GM10248 (cell line): ENCODE results near the gene MKRN1.
"Not testable (repeated sequence)": the region's sequence is repeated elsewhere in the genome, so short reads cannot be mapped to it uniquely, and the experiment has no call there.

ENCODE experiments used
- CTCF ChIA-PET: fragments of 300-600 bp; sonication (Branson Sonifier 250); formaldehyde crosslinking; extraction: SDS; loops from one replicate; lab custom pipeline; 2021; ENCODE audit warnings: antibody characterized with exemption; lab: Yijun Ruan, JAX
- POLR2A ChIA-PET: fragments of 350-650 bp; sonication (Branson Sonifier 250); formaldehyde crosslinking; extraction: SDS; loops from one replicate; lab custom pipeline; 2020; ENCODE audit warnings: antibody characterized with exemption; lab: Yijun Ruan, JAX
- DNase-seq: peaks from one replicate; pipeline ENCODE4 v3.0.0; 2012; ENCODE audit errors: extremely low spot score
- CTCF ChIP-seq: IDR thresholded peaks from 2 replicates; pipeline ENCODE4 v1.5.1; 2012; ENCODE audit warnings: mild to moderate bottlenecking, low read depth; ENCODE audit errors: extremely low read depth, missing control alignments, control extremely low read depth

Gene MKRN1

GRCh38 chr7:140416560-140416959, 62.7 kb downstream of the MKRN1 start:
- ChIA-PET POLR2A (no interaction called here), CTCF (interaction anchor here (0.8 to 2.0 kb wide), 2 partner anchors 9 to 14 kb away, joined by 3 to 4 read pairs; no protein-coding TSS in a partner anchor)
- no peak for TF ChIP-seq CTCF
- no peak for DNase-seq

GRCh38 chr7:140415816-140416215, 63.5 kb downstream of the MKRN1 start:
- CTCF ChIA-PET, result interaction anchor here (0.8 to 2.0 kb wide), 2 partner anchors 9 to 13 kb away, joined by 3 to 4 read pairs; no protein-coding TSS in a partner anchor
- DNase-seq, POLR2A ChIA-PET: not testable (repeated sequence)

GRCh38 chr7:140415361-140415760, 63.9 kb downstream of the MKRN1 start:
- ChIA-PET POLR2A (no interaction called here), CTCF (interaction anchor here (2.0 kb wide), 1 partner anchor 12 kb away, joined by 4 read pairs; no protein-coding TSS in a partner anchor)
- no peak for DNase-seq
- no peak for TF ChIP-seq CTCF

GRCh38 chr7:140404565-140405065, 74.7 kb downstream of the MKRN1 start:
- POLR2A ChIA-PET, result no interaction called here

GRCh38 chr7:140403878-140404564, 75.3 kb downstream of the MKRN1 start, which contains the start of gene RAB19:
Gene RAB19, plus strand, starts transcription at chr7:140404058. Its CDS starts 3,589 bp downstream, at chr7:140407647.
- peak; percentile 52 for DNase-seq
- ChIA-PET POLR2A (no interaction called here), CTCF (no interaction called here)
- no peak for TF ChIP-seq CTCF

More at GRCh38 chr7:140404565-140405065, 74.7 kb downstream of the MKRN1 start:
- CTCF ChIA-PET, result no interaction called here
- DNase-seq, result no peak
- TF ChIP-seq CTCF, result no peak
